Type B pancreatic cell (in vitro differentiated cells): ENCODE results near the gene ARHGAP44. TPM values are rescaled to one million over a fixed set of nuclear protein-coding genes. Genes with fewer than 3 reads are reported as not detected.

Source experiments
- DNase-seq: peaks from one replicate; pipeline ENCODE4 v3.0.0; 2021; ENCODE audit warnings: mixed read lengths; ENCODE audit not compliant: unreplicated experiment; ENCODE audit errors: extremely low spot score
- H3K27ac Mint-ChIP-seq: 2 replicates; pipeline ENCODE4 v1.8.0; 2021; ENCODE audit warnings: mild to moderate bottlenecking, mixed read lengths
- H3K27me3 Mint-ChIP-seq: 2 replicates; pipeline ENCODE4 v1.8.0; 2021; ENCODE audit warnings: mixed read lengths
- H3K36me3 Mint-ChIP-seq: 2 replicates; pipeline ENCODE4 v1.8.0; 2021; ENCODE audit warnings: mixed read lengths
- H3K4me1 Mint-ChIP-seq: one replicate; pipeline ENCODE4 v1.8.0; 2021; ENCODE audit warnings: mixed read lengths; ENCODE audit not compliant: unreplicated experiment
- H3K4me3 Mint-ChIP-seq: 2 replicates; pipeline ENCODE4 v1.8.0; 2021; ENCODE audit warnings: mild to moderate bottlenecking, mixed read lengths
- H3K9me3 Mint-ChIP-seq: 2 replicates; pipeline ENCODE4 v1.8.0; 2021; ENCODE audit warnings: mixed read lengths
- CTCF ChIP-seq: fragments of 200-600 bp; sonication (generic); conservative IDR thresholded peaks from 2 replicates; pipeline ENCODE4 v1.5.0; 2021; ENCODE audit warnings: antibody characterized with exemption, mild to moderate bottlenecking
- total RNA-seq: library from RNA; stranded (reverse); gene quantifications from 2 replicates; pipeline ENCODE4 v1.2.1, GENCODE V29; 2021; ENCODE audit warnings: low replicate concordance

The ARHGAP44 gene
- total RNA-seq, 1 donor from 2014 or later: 10.9 TPM

- H3K4me3 Mint-ChIP-seq: no peak overlapping the region
- H3K4me1 Mint-ChIP-seq: peaks cover 3% of the 10 kb centered on the region
- TF ChIP-seq CTCF: no peak
- no peak overlapping the region for H3K27ac Mint-ChIP-seq
- no peak for DNase-seq
- H3K36me3 Mint-ChIP-seq: peaks cover 3% of the 10 kb centered on the region
- peaks cover 8% of the 10 kb centered on the region for H3K9me3 Mint-ChIP-seq
- no peaks in the 10 kb centered on the region for H3K27me3 Mint-ChIP-seq
Measured at GRCh38 chr17:12842936-12843335, 53.6 kb downstream of the ARHGAP44 start.

GRCh38 chr17:12850996-12851395 lies 61.7 kb downstream of the ARHGAP44 start:
- Mint-ChIP-seq H3K27ac (no peak overlapping the region), H3K27me3 (no peaks in the 10 kb centered on the region)
- TF ChIP-seq CTCF: no peak

GRCh38 chr17:12851901-12852435 lies 62.7 kb downstream of the ARHGAP44 start:
- no peaks in the 10 kb centered on the region for H3K4me1 Mint-ChIP-seq
- H3K4me3 Mint-ChIP-seq: no peak overlapping the region
- H3K27me3 Mint-ChIP-seq: no peaks in the 10 kb centered on the region
- H3K36me3 Mint-ChIP-seq: no peaks in the 10 kb centered on the region
- H3K9me3 Mint-ChIP-seq: no peaks in the 10 kb centered on the region
- DNase-seq: no peak
- no peak for TF ChIP-seq CTCF
- no peak overlapping the region for H3K27ac Mint-ChIP-seq

More at GRCh38 chr17:12850996-12851395, 61.7 kb downstream of the ARHGAP44 start:
- DNase-seq: no peak
- H3K9me3 Mint-ChIP-seq: no peaks in the 10 kb centered on the region
- peaks cover 3% of the 10 kb centered on the region for H3K4me1 Mint-ChIP-seq
- H3K4me3 Mint-ChIP-seq: no peak overlapping the region
- H3K36me3 Mint-ChIP-seq: no peaks in the 10 kb centered on the region

- Mint-ChIP-seq H3K36me3 (no peaks in the 10 kb centered on the region), H3K27ac (no peak overlapping the region), H3K4me3 (no peak overlapping the region), H3K4me1 (no peaks in the 10 kb centered on the region), H3K27me3 (no peaks in the 10 kb centered on the region), H3K9me3 (no peaks in the 10 kb centered on the region)
- no peak for TF ChIP-seq CTCF
- DNase-seq: no peak
Measured at GRCh38 chr17:12853921-12854320, 64.6 kb downstream of the ARHGAP44 start.

- Mint-ChIP-seq H3K36me3 (no peaks in the 10 kb centered on the region), H3K9me3 (no peaks in the 10 kb centered on the region), H3K27me3 (no peaks in the 10 kb centered on the region), H3K4me1 (no peaks in the 10 kb centered on the region), H3K27ac (no peak overlapping the region), H3K4me3 (no peak overlapping the region)
- no peak for TF ChIP-seq CTCF
- DNase-seq: no peak
Measured at GRCh38 chr17:12856416-12856815, 67.1 kb downstream of the ARHGAP44 start.

GRCh38 chr17:12857592-12857991 lies 68.3 kb downstream of the ARHGAP44 start:
- TF ChIP-seq CTCF: no peak
- Mint-ChIP-seq H3K36me3 (no peaks in the 10 kb centered on the region), H3K27ac (no peak overlapping the region), H3K4me3 (no peak overlapping the region), H3K9me3 (no peaks in the 10 kb centered on the region), H3K27me3 (no peaks in the 10 kb centered on the region), H3K4me1 (no peaks in the 10 kb centered on the region)
- DNase-seq: no peak
